K562 (cell line): Measurements from ENCODE around the gene CARM1. TPM values are rescaled to one million over a fixed set of nuclear protein-coding genes. Genes with fewer than 3 reads are reported as not detected.

Experiments used
- BHLHE40 ChIP-seq: IDR thresholded peaks from 2 replicates; pipeline ENCODE4 v1.6.1; 2011; ENCODE audit warnings: low read length, improper control_type of control experiment
- BRD9 ChIP-seq: fragments of 450-650 bp; IDR thresholded peaks from 2 replicates; pipeline ENCODE4 v1.6.1; 2018; ENCODE audit warnings: low read depth; ENCODE audit not compliant: partially characterized antibody
- CCNT2 ChIP-seq: IDR thresholded peaks from 2 replicates; pipeline ENCODE4 v1.6.1; 2011; ENCODE audit warnings: borderline replicate concordance, low read depth, mild to moderate bottlenecking, moderate library complexity, mixed read lengths, low read length; ENCODE audit not compliant: insufficient read length; ENCODE audit errors: extremely low read depth
- DEAF1 ChIP-seq: fragments of 450-650 bp; formaldehyde crosslinking; IDR thresholded peaks from 2 replicates; pipeline ENCODE4 v1.4.0; 2020; ENCODE audit warnings: mild to moderate bottlenecking, moderate library complexity
- E2F3 ChIP-seq: fragments of 250-450 bp; sonication (Bioruptor Pico); IDR thresholded peaks from 2 replicates; pipeline ENCODE4 v1.4.0; 2020; ENCODE audit warnings: mild to moderate bottlenecking
- ESRRB ChIP-seq: fragments of 250-450 bp; sonication (Bioruptor Pico); IDR thresholded peaks from 2 replicates; pipeline ENCODE4 v1.5.0; 2020; ENCODE audit warnings: mild to moderate bottlenecking, moderate library complexity, borderline replicate concordance
- FOXJ3 ChIP-seq: sonication (generic); formaldehyde crosslinking; IDR thresholded peaks from 2 replicates; pipeline ENCODE4 v1.4.0; 2020; ENCODE audit warnings: mild to moderate bottlenecking, missing genetic modification reagents
- MBD2 ChIP-seq: sonication (generic); IDR thresholded peaks from 2 replicates; pipeline ENCODE4 v1.6.1; 2016; ENCODE audit warnings: low read depth, borderline replicate concordance
- NR2F6 ChIP-seq: fragments of 450-650 bp; formaldehyde crosslinking; IDR thresholded peaks from 2 replicates; pipeline ENCODE4 v1.4.0; 2020; ENCODE audit warnings: mild to moderate bottlenecking
- POLR2A ChIP-seq: fragments of 450-650 bp; conservative IDR thresholded peaks from 2 replicates; pipeline ENCODE4 v1.6.1; 2016
- PTBP1 ChIP-seq: fragments of 200-400 bp; formaldehyde crosslinking; IDR thresholded peaks from 2 replicates; pipeline ENCODE4 v1.6.1; 2017; ENCODE audit warnings: low read depth, low read length
- RCOR1 ChIP-seq, 2 experiments: IDR thresholded peaks; 2 replicates each; pipeline ENCODE4 v1.6.1; 2012; ENCODE audit warnings: low read depth in 2 of 2, low read length in 2 of 2, borderline replicate concordance in 1 of 2, improper control_type of control experiment in 1 of 2
- SAFB2 ChIP-seq: fragments of 200-400 bp; formaldehyde crosslinking; IDR thresholded peaks from 2 replicates; pipeline ENCODE4 v1.6.1; 2018; ENCODE audit warnings: borderline replicate concordance, low read length, low read depth, moderate library complexity; ENCODE audit not compliant: severe bottlenecking
- SIRT6 ChIP-seq: IDR thresholded peaks from one replicate; pipeline ENCODE4 v1.6.1; 2012; ENCODE audit warnings: low read depth, mild to moderate bottlenecking, control low read depth, inconsistent platforms, low read length, moderate library complexity
- SMARCE1 ChIP-seq: fragments of 450-650 bp; IDR thresholded peaks from 2 replicates; pipeline ENCODE4 v1.7.1; 2016; ENCODE audit warnings: mild to moderate bottlenecking
- SP2 ChIP-seq: IDR thresholded peaks from 2 replicates; pipeline ENCODE4 v1.6.1; 2011; ENCODE audit warnings: mild to moderate bottlenecking, low read depth, low read length, moderate library complexity; ENCODE audit not compliant: poor library complexity, severe bottlenecking; ENCODE audit errors: extremely low read depth
- SPI1 ChIP-seq: IDR thresholded peaks from 2 replicates; pipeline ENCODE4 v1.6.1; 2011; ENCODE audit warnings: low read depth, low read length, control low read depth, borderline replicate concordance
- TRIM24 ChIP-seq, 2 experiments: fragments of 450-650 bp; IDR thresholded peaks; 2 replicates each; pipeline ENCODE4 v1.6.1; 2016
- ZBTB33 ChIP-seq: sonication (generic); formaldehyde crosslinking; IDR thresholded peaks from 2 replicates; pipeline ENCODE4 v1.8.1; 2023; ENCODE audit warnings: mild to moderate bottlenecking, missing genetic modification reagents
- ZNF3 ChIP-seq: fragments of 250-450 bp; sonication (Bioruptor Pico); IDR thresholded peaks from 2 replicates; pipeline ENCODE4 v1.5.0; 2021; ENCODE audit warnings: mild to moderate bottlenecking, moderate library complexity
- ZNF699 ChIP-seq: fragments of 250-450 bp; sonication (Bioruptor Pico); IDR thresholded peaks from 2 replicates; pipeline ENCODE4 v1.8.0; 2021; ENCODE audit warnings: mild to moderate bottlenecking, moderate library complexity; ENCODE audit not compliant: insufficient replicate concordance
- polyA plus RNA-seq, 8 experiments: library from polyadenylated mRNA; depleted of rRNA in 4 of 8; stranded (reverse) in 5 of 8; unstranded in 3 of 8; fragments of >200 nt; fragmentation: Nextera tagmentation in 2 of 8; fragmentation: Illumina TruSeq in 1 of 8; extraction: Ambion mirVana in 2 of 8; extraction: Trizol in 1 of 8; gene quantifications; 2 replicates each; pipeline versions ENCODE4 v1.2.1 to v1.2.3, GENCODE V29; 2011 to 2014; ENCODE audit warnings: inconsistent platforms in 1 of 8, missing spikeins in 1 of 8
- total RNA-seq, 7 experiments: library from RNA; depleted of rRNA in 6 of 7; stranded (reverse); fragments of >200 nt in 6 of 7; fragmentation: Illumina TruSeq in 2 of 7; extraction: Trizol in 2 of 7; gene quantifications; 2 replicates each; pipeline versions ENCODE4 v1.2.1 to v1.2.3, GENCODE V29; 2011 to 2021; ENCODE audit warnings: low replicate concordance in 1 of 7
- TF ChIP-seq, protein P1 (sequence below): fragments of 450-650 bp; IDR thresholded peaks from 2 replicates; pipeline ENCODE4 v1.6.1; 2016; ENCODE audit warnings: antibody characterized with exemption
- TF ChIP-seq, protein P2 (sequence below): sonication (generic); formaldehyde crosslinking; IDR thresholded peaks from 2 replicates; pipeline ENCODE4 v1.8.1; 2023; ENCODE audit warnings: mild to moderate bottlenecking, missing genetic modification reagents

The CARM1 gene
- total and polyA plus RNA-seq, 9 of the 15 experiments (the other 6 are each of a cell fraction or from before 2014, with no cell fraction given), result 0.36 to 86.0 (median 29.7) TPM

DNA sequence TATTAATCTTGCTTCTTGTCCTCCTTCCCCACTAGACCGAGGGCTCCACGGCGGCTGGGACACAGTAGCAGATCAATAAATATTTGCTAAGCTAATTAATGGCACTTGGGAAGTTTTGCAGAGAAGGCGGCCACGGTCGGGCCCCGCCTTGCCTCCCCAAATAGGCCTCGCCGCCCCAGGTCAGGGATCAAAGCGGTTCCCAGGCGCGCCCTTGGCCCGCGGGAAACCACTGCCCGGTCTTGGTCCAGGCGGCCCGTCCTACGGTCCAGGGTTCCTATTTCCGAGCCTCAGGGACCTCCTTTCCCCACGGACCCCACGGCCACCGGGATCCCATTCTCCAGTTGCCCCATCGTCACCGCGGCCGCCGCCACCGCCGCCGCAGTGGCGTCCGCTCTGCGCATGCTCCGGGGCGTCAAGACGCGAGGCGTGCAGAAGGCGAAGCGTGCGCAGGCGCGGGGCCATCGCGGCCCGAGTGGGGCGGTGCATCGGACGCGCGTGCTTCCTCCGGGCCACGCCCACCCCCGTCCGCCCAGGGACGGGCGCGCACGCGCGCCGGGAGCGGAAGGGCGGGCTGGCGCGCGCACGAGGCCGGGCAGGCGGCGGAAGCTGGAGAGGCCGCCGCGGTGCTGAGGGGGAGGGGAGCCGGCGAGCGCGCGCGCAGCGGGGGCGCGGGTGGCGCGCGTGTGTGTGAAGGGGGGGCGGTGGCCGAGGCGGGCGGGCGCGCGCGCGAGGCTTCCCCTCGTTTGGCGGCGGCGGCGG is 89.1 kb downstream of the CARM1 start, which contains the start of gene SMARCA4 (continued):
- TF ChIP-seq BHLHE40 (peak; percentile 77), SMARCE1 (peak; percentile 42; the same call in 1 of the 2 replicates), E2F3 (CRISPR knock-in tag) (no peak), TRIM24 (IDR thresholded peaks at IDR 0.05) (no peak), MBD2 (no peak), PTBP1 (no peak), SAFB2 (no peak), POLR2A (peak; percentile 97), SP2 (no peak), FOXJ3 (no peak), ZNF3 (CRISPR knock-in tag) (no peak), NR2F6 (CRISPR knock-in tag) (0 out of 2 replicates have a peak, but pooled peaks have one; percentile 10), ESRRB (CRISPR knock-in tag) (no peak), ZNF699 (CRISPR knock-in tag) (no peak), ZBTB33 (peak; percentile 66; the same call in 1 of the 2 replicates), BRD9 (no peak), SIRT6 (no peak), DEAF1 (CRISPR knock-in tag) (no peak), RCOR1 (IDR thresholded peaks at IDR 0.05; ENCODE audit: borderline replicate concordance in 1 of 2, low read depth in 2 of 2, low read length in 2 of 2) (no peak; a peak in 1 of 4 replicates), SPI1 (peak; percentile 55; the same call in 1 of the 2 replicates), CCNT2 (peak; percentile 65)
- TF ChIP-seq, protein P1, sequence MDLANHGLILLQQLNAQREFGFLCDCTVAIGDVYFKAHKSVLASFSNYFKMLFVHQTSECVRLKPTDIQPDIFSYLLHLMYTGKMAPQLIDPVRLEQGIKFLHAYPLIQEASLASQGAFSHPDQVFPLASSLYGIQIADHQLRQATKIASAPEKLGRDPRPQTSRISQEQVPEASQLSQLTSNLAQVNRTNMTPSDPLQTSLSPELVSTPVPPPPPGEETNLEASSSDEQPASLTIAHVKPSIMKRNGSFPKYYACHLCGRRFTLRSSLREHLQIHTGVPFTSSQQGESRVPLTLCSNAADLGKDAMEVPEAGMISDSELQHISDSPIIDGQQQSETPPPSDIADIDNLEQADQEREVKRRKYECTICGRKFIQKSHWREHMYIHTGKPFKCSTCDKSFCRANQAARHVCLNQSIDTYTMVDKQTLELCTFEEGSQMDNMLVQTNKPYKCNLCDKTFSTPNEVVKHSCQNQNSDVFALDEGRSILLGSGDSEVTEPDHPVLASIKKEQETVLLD, result peak; percentile 98
- TF ChIP-seq, protein P2, sequence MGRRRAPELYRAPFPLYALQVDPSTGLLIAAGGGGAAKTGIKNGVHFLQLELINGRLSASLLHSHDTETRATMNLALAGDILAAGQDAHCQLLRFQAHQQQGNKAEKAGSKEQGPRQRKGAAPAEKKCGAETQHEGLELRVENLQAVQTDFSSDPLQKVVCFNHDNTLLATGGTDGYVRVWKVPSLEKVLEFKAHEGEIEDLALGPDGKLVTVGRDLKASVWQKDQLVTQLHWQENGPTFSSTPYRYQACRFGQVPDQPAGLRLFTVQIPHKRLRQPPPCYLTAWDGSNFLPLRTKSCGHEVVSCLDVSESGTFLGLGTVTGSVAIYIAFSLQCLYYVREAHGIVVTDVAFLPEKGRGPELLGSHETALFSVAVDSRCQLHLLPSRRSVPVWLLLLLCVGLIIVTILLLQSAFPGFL (CRISPR knock-in tag), result no peak
